Eye (tissue), 1 donor: ENCODE results near the gene MIB2.
"Not testable (repeated sequence)": the region's sequence is repeated elsewhere in the genome, so short reads cannot be mapped to it uniquely, and the experiment has no call there.

Experiments
- DNase-seq: peaks from one replicate; pipeline ENCODE4 v3.0.0-alpha.2; 2015

MIB2 gene

GRCh38 chr1:1615256-1616044, at the start of gene MIB2:
Gene MIB2, plus strand, starts transcription at chr1:1615500. Its CDS starts 7,953 bp downstream, at chr1:1623453.
- DNase-seq = peak; percentile 99

GRCh38 chr1:1567152-1567875, 48.0 kb upstream of the MIB2 start:
- DNase-seq = no peak

GRCh38 chr1:1567891-1568291, 47.4 kb upstream of the MIB2 start:
- no peak for DNase-seq

DNA sequence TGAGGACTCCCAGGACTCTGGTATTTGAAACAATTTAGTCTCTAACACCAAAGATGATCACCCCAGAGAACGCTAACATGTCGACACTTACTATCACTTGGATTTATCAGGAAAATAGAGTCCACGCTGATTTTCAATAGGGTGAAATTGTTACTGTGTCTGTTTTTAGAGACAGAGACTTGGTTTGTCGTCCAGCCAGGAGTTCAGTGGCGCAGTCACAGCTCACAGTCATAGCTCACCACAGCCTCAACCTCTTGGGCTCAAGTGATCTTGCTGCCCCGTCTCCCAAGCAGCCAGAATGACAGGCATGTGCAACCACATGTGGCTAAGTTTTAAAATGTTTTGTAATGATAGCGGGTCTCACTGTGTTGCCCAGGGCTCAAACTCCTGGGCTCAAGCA, 46.0 kb upstream of the MIB2 start:
- no peak for DNase-seq

DNA sequence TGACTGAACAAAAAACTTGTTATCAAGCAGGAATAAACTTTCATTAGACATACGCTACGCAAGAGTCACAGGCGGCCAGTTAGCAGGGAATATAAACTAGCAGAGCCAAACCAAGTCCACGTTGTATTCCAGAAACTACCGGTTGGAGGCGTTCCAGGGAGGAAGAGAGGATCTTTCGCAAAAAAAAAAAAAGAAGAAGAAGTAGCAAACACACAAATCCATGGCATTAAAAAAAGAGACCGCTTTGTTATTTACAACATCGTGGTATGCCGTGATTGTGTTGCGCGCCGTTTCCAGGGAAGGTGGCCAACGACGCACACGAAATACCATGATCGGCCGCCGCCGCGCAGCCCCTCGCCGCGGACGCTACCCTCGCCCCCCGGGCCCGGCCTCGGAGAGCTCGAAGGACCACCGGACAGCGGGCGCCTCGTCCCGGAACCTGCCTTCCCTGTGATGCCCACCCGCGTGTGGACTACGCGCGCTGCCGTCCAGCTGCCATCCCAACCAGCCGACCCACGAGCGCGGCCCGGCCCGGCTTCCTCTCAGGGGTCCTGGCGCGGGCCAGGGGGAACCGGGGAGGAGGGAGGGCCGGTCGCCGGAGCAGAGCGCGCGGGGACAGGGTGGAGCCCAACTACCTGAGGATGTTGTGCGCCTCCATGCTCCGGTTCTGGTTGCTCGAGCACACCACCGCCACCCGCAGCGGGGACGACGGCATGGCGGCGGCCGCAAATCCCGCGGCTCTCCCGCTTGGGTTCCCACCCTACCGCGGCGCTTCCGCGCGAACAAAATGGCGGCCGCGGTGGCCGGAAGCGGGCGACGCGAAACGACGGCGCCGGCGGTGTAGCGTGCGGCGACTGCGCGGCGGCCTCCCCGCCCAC, 41.2 kb upstream of the MIB2 start:
- peak; percentile 82 for DNase-seq

DNA sequence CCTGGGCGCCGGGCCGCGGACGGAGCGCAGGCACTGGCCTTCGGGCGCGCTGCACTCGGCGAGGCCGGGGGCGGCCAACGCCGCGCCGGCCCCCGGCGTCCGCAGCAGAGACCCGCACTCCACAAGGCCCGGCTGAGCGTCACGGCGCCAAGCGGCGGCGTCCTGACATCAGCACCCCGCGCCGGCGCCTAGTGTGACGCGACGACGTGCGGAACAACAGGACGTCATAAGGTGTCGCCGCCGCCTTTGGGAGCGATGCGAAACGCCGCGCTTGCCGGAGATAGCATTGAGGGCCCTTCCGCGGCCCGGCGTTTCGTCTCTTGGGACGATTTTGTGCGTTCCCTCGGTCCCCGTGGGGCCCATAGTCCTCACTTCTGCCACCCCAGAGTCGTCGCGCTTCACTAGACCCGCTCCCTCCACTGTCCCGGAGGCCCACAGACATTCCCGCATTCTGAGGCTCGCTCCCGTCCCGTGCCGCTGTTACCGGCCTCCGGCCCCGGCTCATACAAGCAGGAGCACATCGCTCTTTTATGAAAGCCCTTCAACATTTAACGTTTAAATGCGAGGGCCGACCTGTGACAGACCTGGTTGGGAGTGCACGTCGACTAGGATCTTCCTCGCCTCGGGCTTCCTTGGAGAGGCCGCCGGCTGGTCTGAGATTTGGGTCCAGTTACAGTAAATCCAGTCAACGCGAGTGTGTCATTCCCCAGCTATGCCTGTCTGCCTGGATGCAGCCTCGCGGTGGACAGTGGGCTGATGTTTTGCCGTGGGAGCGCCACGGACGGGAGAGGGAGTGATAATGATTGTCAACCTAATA, 40.4 kb upstream of the MIB2 start, which contains the start of gene SSU72:
Gene SSU72, minus strand, starts transcription at position 143 of the 817 bp plus-strand sequence. CDS start 306 bp downstream, outside the sequence.
- DNase-seq = peak; percentile 97

DNA sequence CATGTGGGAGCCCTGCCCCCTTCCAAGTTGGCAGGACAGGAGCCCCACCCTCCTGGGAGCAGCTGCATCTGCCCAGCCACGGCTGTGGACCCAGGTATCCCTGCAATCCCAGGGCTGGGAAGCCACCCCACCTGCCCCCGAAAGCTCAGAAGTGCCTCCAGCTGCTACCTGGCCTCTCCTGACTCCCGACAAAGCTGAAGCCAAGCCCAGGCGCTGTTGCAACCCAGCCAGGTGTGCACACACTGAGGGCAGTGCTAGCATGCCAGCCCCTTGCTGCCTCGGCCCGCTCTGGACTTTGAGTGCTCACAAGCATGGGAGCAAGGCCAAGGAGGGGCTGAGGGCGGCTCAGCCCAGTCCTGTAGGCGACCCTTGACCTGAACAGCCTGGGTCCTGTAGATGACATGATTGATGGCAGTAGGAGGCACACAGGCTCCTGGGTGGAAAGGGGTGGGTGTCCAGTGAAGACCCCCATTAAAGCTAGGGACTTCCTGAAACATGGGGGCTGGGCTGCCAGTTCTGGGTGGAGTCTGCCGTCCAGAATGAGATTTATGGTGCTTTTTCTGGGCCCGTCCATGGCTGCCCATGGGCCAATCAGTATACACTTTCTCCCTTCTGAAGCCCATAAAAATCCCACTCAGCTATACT, 37.8 kb upstream of the MIB2 start:
- DNase-seq = no peak

DNA sequence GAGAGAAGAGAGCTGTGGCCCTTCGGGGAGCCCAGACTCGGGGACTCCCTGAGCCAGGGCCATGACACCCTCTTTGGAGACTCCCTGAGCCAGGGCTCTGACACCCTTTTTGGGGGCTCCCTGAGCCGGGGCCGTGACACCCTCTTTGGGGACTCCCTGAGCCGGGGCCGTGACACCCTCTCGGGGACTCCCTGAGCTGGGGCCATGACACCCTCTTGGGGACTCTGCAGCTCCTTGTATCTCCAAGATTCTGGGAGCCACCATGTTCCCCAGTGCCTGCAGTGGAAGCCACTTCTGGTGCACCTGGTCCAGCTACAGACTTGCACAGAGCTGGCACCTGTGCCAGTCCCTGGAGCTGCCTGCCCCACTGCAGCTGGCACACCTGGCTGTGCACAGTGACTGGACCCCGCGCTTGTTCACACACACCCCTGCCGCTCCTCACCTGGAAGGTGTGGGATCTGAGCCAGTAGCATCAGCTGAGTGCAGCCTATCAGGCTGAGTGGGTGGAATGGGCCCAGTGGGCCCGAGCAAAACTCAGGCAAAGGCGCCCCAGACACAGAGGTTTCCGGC, 36.8 kb upstream of the MIB2 start:
- DNase-seq = no peak

GRCh38 chr1:1582585-1583346, 32.5 kb upstream of the MIB2 start:
- DNase-seq = no peak

- DNase-seq = no peak
Measured at GRCh38 chr1:1583347-1584010, 31.8 kb upstream of the MIB2 start.

GRCh38 chr1:1591452-1591851, 23.8 kb upstream of the MIB2 start:
- no peak for DNase-seq

GRCh38 chr1:1593834-1594601, 21.3 kb upstream of the MIB2 start:
- DNase-seq = no peak

DNA sequence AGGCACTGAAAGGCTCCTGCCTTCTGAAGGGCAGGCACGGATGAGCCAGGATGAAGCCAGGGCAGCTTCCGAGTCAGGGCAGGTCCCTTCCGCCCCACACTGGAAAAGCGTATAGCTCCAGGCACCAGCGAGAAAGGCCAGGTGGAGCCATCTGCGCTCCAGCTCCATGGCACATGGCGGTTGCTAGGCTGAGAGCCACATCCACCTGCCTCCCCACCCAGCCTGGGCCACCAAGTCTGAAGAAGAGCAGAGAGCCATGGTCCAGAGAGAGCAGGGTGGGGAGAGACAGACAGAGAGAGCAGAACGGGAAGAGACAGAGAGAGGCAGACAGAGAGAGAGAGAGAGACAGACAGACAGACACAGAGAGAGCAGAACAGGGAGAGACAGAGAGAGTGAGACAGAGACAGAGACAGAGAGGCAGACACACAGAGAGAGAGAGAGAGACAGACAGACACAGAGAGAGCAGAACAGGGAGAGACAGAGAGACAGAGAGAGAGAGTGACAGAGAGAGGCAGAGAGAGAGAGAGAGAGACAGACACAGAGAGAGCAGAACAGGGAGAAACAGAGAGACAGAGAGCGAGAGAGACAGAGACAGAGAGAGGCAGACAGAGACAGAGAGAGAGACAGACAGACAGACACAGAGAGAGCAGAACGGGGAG, 20.6 kb upstream of the MIB2 start:
- DNase-seq = no peak

DNA sequence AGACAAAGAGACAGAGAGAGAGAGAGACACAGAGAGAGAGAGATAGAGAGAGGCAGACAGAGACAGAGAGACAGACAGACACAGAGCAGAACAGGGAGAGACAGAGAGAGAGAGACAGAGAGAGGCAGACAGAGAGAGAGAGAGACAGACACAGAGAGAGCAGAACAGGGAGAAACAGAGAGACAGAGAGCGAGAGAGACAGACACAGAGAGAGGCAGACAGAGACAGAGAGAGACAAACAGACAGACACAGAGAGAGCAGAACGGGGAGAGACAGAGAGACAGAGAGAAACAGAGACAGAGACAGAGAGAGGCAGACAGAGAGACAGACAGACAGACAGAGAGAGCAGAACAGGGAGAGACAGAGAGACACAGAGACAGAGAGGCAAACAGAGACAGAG, 20.0 kb upstream of the MIB2 start:
- DNase-seq = not testable (repeated sequence)

DNA sequence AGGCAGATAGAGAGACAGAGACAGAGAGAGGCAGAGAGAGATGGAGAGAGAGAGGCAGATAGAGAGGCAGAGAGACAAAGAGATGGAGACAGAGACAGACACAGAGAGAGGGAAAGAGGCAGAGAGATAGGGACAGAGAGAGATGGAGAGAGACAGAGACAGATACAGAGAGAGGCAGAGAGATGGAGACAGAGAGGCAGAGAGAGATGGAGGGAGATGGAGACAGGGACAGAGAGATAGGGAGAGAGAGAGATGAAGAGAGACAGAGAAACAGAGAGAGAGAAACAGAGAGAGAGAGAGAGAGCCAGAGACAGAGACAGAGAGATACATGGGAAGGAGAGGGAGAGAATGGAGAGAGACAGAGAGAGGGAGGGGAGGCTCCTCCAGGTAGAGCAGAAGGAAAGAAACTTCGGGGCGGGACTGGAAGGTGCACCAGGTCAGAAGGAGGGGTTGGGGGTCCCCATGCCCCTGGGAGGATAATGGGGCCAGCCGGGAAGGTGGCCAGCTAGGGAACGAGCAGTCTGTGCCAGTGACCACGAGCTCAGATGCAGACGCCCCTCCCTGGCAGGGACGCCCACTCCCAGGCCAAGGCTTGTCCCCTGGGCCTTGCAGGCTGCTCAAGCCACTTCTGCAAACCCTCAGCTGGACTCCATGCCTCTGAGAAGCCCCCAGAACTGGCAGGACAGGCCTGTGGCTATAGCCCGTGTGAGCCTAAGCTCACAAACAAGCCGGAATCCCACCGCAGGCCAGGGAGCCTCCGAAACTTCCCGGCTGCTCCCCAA, 18.6 kb upstream of the MIB2 start:
- no peak for DNase-seq

GRCh38 chr1:1597275-1597930, 17.9 kb upstream of the MIB2 start:
- no peak for DNase-seq

GRCh38 chr1:1598051-1598719, 17.1 kb upstream of the MIB2 start:
- no peak for DNase-seq
